HG02970 (cell line): ENCODE data around the gene ODF4.
"Not testable (repeated sequence)": the region's sequence is repeated elsewhere in the genome, so short reads cannot be mapped to it uniquely, and the experiment has no call there.

Source experiments
- ATAC-seq: cut with Tn5 transposase; IDR thresholded peaks from one replicate; pipeline ENCODE4 v1.9.1; 2021; ENCODE audit warnings: mild to moderate bottlenecking, moderate library complexity, moderate number of reproducible peaks; ENCODE audit not compliant: unreplicated experiment, low FRiP score

ODF4 gene

DNA sequence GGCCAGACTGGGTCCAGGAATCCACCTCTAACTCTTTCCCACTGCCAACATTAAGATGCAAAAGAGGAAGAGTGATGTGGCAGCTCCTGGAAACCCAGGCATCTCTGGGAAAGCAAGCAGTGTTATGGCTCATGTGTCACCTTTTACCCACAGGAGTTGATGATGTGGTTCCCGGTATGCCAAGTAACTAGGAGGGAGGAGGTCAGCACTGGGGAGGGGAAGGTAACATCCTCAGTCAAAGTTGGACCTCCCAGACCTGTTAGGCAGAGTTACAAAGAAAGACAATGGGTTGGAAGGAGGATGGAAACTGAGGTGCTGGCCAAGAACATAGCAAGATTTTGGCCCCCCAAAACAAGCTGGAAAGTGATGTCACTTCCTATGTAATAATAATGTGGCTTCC is 25.5 kb downstream of the ODF4 start:
- ATAC-seq = no peak

DNA sequence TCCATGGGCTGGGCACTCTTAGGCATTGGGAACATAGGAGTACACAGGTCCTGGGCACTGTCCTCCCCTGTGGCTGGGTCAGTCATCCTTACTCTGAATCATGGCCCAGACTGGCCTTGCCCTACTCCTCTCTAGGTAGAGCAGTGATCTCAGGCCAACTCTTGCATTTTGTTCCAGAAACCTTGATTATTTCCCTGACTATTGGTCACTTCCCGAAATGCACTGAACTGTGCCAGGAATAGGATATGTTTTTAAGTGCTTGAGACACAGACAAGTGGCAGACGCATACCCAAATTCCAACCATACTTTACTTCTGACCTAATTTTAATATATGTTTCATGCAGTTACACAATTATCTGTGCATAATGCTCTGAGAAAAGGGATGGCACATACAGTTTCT is 26.6 kb downstream of the ODF4 start:
- no peak for ATAC-seq

DNA sequence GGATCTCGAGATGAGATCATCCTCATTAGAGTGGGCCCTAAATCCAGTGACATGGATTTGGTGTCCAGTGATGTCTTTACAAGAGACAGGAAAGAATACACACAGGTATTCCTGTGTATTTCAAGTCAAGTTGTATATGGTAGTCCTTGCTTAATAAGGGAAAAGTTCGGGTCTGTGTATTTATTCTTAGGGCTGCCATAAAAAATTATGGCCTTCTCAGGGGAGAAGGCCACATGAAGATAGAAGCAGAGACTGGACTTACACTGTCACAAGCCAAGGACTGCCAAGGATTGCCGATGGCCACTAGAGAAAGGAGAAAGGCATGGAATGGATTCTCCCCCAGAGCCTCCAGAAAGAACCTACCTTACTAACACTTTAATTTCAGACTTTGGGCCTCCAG is 28.6 kb downstream of the ODF4 start:
- no peak for ATAC-seq

DNA sequence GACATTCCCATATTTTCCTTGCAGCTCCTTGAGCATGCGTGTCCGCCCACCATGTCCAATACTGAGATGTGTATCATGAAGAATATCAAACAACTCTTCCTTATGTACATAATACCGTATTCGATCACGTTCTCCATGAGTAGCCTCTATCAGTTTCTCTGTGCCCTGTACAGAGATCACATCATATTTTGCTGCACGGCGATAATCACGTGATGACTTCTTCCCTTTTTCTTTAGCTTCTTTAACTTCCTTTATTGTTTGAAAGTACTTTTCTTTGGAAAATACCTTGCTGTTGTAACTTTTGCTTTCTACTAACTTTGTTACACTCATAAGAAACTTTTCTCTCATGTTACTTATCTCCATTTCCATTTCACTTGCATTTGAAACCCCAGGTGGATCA is 30.3 kb downstream of the ODF4 start:
- no peak for ATAC-seq

DNA sequence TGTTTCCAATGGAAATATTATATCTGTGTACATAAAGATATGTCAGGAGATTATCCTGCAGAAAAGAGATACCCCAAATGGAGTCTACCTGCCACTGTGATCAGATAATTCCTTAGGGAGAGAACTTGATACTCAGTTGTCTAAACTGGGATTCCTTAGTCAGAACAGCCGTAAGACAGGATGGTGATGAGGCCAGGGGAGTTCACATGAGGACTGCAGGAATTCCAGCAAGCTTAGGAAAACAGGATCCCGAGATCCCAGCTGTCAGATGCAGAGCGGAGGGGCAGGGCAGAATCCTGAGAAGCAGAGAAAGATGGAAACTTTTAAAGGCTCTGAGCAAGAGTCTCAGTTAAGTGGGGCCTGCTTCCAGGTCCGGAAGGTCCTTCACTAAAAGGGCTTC is 32.1 kb downstream of the ODF4 start:
- no peak for ATAC-seq

DNA sequence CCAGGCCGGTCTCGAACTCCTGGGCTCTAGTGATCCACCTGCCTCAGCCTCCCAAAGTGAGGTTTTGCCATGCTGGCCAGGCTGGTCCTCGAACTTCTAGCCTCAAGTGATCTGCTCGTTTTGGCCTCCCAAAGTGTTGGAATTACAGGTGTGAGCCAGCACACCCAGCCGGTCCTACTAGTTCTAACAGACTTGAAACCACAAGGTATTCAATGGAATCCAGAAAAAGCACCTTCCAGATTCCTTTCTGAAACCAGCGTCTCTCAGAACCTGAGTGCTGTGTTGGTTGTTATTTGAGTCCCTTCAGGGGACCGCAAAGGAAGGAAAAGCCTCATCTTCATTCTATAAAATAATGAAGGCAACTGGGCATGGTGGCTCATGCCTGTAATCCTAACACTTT is 32.8 kb downstream of the ODF4 start:
- ATAC-seq = no peak

DNA sequence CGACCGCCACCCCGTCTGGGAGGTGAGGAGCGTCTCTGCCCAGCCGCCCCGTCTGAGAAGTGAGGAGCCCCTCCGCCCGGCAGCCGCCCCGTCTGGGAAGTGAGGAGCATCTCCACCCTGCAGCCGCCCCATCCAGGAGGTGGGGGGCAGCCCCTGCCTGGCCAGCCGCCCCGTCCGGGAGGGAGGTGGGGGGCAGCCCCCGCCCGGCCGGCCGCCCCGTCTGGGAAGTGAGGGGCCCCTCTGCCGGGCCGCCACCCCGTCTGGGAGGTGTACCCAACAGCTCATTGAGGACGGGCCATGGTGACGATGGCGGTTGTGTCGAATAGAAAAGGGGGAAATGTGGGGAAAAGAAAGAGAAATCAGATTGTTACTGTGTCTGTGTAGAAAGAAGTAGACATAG is 34.2 kb downstream of the ODF4 start:
- not testable (repeated sequence) for ATAC-seq

DNA sequence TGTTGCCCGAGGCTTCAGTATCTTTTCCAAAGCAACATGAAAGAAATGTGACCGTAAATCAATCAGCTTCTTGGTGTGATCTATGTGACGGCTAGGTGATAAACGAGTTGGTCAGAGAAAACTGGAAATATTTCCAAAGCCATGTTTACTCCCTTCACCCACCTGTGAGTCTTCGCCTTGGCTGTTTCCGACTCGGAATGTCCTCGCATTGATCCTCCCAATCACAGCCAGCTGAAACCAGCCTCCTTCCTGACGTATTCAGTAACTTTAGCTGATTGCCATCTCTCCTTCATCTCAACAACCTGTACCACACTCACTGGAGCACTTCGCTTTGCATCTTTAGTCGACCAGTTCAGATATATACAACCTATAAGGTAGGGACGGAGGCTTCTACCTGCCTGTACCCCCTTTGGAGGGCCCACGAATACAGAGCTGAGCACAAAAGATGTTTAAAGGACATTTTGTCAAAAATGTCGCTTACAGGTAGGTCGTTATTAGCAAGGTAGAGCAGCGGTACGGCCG is 36.2 kb downstream of the ODF4 start:
- ATAC-seq = no peak

DNA sequence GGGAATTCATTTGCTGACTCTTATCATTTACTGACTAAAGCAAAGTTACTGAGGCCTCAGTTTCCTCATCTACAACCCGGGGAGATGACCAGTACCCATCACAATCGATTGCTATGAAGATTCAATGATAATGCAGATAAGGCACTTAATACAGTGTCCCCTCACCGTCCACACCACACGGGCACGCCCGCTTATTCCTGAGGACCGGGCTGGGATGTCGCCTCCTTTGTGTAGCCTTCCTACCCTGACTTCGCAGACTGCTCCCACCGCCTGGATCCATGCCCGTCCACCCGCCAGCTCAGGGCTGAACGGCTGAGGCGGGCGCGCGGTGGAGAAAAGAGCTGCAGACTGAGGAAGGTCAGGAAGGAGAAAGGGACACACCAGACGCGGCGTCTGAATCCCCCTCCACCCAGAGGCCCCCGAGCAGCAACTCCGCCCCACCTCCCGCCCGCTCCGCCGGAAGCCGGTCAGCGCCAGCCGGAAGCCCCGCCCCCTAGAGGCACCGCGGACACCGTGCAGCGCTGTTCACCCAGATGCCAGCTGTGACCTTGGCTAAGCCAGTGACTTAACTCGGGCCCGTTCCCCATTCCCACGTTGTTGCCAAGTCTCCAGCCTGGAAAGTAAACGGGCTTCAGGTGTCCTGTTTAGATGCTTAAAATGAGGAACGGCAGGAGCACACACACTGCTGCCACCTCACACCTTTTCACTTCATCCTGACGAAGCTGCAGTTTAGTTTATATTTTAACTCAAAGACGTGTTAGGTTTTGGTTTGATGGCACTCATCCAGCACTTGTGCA is 36.8 kb downstream of the ODF4 start, which contains the start of gene KRABD2:
KRABD2 (minus strand) TSS at position 434 of the 797 bp plus-strand sequence.
- peak; percentile 86 for ATAC-seq

DNA sequence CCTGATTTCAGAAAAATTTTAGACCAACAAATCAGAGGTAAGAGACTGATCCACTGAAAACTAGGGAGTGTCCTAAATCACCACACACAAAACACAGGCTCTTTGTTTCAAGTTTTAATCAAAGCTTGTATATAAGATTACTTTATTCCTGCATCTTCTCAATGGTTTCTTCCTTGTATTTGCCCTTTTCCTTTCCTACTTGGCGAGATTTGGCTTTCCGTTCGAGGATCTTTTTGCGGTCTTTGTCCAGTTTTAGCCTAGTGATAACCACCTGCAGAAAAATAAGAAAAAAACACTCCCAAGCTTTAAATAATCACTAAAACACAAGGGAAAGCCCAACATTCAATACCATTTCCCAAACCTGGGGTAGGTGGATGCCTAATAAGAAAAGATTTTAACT is 37.8 kb downstream of the ODF4 start:
- ATAC-seq = no peak

DNA sequence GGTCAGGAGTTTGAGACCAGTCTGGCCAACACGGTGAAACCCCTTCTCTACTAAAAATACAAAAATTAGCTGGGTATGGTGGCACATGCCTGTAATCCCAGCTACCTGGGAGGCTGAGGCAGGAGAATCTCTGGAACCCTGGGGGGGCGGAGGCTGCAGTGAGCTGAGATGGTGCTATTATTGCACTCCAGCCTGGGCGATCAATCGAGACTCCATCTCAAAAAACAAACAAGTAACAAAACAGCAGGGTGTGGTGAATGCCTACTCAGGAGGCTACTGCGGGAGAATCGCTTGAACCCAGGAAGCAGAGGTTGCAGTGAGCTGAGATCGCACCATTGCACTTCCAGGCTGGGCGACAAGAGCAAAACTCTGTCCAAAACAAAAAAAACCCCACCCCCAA is 38.5 kb downstream of the ODF4 start:
- ATAC-seq = not testable (repeated sequence)

DNA sequence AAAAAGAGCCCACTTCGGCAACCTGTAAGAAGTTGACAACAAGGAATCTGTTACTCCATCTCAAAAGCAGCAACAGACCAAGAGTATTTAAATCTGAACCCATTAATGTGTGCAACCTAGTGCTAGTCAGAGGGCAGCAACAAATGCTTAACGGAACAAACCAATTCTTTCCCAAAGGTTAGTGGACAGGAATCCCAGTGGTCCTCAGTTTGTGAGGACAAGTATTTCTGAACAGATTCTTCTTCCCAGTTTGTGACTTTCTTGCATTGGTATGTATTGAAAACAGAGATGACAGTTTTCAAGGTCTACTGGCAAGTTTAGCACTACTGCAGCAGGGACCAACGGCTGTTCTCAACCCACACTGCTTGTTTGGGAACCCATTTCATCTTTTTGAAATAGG is 40.4 kb downstream of the ODF4 start:
- no peak for ATAC-seq

DNA sequence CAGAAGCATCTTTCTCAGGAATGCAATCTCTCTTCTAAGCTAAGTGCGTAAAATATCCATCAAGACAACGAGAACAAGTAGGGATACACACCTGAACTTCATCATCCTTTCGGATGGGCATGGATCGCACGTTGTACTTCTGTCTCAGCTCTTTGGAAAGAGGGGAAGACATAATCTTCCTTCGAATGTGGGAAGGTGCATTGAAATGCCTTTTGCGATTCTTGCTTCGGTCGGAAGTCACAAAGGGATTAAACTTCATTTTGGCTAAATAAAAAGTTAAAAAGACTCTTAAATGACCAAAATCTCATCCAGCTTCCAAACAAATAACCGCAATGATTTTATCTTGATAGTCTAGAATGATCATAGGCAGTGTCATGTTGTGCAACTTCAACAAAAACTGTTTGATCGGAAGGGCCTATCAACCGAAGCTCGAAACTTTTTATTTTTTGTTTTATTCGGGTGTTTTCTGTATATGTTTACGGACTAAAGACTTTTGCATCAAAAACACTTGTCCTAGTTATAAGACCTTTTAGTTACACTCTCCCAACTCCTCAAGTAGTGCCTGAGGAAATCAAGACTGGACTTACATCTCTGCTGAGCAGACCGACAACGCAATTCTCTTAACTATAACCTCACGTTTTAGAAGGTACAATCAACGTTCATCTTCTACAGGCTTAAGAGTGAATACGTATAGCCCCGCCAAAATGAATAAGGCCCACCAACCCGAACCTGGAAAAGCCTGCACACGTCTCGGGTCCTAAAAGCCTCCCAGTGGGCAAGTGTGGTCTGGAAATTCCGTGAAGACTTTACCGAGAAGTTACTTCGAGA is 42.6 kb downstream of the ODF4 start:
- ATAC-seq = no peak

DNA sequence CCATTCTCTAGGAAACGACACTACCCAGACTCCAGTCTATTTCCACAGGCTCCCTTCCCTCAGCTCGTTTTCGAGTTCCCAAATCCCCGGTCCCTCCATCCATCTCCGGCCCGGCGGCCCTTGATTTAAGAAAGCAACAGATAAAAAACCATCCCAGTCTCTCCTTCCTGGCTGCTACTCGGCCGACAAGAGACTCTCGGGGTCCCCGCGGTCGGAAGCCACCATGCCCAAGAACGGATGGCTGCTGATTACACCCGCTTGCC is 43.2 kb downstream of the ODF4 start:
- no peak for ATAC-seq

DNA sequence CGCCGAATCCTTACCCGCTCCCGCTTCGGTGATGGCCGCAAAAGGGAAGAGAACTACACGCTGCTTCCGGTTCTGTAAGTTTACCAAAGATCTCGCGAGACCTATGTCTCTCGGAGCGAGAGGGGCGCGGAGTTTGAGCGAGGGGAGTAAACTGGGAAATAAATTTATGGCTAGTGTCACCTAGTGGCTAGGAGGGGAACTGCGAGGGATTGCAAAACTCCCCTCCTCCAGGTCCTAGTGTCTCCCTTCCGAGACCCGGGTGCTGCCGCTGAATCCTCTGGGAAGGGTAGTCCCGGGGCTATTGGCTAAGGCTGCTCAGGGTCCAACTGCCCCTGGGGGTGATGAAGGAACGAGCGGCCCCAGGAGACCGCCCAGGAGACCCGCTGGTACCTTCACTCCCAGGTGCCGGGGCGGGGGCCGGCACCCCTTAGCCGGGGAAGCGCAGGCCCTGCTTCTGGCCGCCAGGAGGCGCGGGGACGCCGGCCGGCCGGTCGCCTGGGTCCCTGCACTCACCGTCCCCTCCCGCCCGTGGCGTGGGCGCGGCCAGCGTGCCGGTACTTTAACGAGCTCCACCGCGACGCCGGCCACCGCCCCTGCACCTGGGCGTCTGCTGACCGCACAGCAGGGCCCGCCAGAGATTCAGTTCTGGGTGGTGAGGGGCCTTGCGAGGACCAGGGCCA is 43.6 kb downstream of the ODF4 start, which contains the start of gene RPL26:
RPL26 (minus strand) TSS at position 51 of the 680 bp plus-strand sequence. CDS start 883 bp downstream, outside the sequence.
- ATAC-seq = peak; percentile 89

DNA sequence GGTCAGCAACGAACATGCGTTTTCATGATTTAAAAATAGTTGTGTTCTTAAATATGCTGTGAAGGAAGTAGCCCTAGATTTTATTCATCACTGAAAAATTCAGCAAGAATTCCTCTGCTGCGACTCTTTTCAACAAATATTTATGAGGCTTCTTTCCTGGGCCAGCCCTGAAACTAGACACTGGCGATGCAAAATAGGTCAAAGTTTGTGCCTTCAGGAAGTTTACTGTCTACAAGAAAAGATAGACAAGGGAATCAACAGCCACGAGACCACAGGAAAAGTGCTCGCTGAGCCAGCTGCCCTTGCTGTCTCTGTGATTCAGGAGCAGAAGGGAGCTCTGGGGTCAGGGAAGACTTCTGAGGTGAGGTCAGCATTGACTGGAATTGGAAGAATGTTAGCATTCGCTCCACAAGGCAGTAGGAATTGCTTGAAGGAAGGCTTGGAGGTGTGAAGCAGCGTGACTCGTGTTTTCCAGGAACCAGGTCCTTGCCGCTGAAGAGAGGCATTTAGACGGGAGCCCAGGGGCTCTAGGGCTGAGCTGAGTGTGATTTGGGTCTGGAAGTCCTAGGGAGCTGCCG is 45.2 kb downstream of the ODF4 start:
- ATAC-seq = no peak

DNA sequence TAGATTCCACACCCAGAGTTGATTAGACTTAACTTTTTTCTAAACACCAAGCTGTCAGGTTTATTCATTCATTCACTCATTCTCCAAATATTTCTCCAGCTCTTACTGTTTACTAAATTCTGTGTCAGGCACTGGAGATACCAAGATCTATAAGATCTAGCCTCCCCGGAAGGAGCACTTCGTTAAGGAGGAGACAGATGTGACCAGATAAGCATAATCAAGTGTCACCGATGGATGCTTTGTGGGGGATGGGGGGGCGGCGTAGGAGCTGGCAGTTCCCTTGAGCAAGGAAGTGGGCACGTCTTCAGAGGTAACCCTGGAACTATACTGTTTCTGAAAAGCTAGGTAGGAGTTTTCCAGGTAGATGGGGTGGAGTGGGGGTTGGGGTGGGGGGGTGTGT is 47.2 kb downstream of the ODF4 start:
- no peak for ATAC-seq

DNA sequence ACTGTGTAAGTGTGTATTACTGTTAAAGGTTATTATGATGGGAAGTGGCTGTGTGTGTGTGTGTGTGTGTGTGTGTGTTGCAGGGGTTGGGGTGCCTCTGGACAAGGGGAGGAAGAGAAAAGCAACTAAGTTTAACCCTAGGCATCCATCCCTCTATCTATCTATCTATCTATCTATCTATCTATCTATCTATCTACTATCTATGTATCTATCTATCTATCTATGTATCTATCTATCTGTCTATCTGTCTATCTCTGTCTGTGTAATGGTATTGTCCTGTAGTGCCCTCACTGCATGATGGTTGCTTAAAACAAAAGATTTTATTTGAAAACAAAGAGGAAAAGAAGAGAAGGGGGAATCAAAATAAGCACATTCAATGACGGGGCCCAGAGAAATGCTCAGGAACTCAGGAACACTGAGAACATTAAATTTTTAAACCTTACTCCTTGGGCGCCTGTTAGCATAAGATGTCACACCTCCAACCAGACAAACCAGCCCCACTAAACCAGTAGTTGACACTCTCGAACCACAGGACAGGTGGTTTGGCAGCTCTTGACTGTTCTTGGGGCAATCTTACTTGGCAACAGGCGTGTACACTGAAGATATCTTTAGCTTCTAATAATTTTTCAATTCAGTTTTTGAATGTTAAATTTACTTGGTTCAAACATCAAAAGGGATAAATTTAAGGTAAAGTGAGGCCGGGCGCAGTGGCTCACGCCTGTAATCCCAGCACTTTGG is 48.4 kb downstream of the ODF4 start:
- ATAC-seq = no peak

DNA sequence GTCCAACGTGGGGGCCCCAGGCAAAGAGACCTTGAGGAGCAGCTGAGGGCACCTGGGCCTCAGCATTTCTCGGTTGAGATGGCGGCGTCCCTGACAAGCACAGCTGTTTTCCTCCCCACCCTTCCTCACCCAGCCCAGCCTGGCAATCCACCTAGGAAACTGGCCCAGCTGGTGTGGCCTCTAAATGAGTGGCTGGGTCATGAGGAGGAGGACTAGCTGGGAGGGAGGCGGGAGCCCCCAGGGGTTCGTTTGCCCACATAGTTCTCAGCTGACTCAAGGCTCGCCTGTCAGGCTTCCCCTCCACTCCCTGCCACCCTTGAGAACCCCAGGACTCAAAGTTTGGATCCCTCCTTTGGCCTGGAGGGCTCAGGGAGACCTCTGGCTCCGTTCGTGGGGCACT is 52.1 kb downstream of the ODF4 start:
- ATAC-seq = no peak

DNA sequence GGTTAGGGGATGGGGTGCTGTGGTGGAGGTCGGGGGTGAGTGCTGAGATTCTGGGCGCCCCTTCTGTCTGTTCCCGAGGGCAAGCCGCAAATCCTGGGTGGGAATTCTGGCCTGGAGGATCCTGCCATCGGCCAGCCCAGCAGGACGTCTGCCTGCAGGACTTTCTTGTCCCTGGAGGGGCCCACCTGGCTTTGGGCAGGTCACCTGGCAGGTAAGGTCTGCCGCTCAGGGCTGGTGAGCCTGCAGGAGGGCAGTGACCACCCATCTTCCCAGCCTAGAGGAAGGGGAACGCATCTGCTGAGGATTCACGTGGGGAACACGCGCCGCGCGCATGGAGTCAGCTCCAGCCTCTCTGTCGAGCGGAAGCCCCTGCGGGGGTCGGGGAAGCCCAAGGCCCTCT is 52.6 kb downstream of the ODF4 start:
- no peak for ATAC-seq
